ENCODE data around the gene UROC1.

Gene UROC1

DNA sequence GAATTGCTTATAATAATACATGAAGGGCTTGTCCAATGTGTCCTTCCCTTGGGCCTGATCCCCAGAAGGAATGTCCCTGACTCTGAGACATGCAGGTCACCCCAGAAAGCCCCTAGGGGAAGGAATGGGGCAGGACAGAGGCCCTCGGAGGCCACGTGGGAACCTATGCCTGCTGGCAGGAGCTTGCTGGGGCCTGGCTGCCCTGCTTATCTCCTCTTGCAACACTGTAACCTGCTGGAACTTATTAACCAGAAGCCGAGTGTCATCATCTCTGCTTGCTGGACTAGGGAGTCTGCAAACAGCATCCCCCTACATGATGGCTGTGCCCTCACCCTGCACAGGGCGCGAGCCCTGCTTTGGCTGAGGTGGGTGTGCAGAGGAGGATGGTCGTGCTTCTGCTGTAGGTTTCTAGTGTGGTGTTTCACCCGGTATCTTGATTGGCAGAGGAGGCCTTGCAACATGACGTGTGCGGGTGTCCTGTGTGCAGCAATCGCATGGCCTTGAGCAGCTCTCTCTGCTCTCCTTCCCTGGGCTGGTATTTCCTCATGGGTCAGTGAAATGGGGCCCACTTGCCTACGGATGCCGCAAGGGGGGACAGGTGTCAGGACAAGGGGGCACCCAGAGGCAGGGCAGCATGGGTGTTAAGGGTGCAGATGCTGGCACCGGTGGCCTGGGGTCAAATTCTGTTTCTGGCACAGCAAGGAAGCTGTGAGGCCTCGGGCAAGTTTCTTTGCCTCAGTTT lies 11.4 kb upstream of the UROC1 start:
- ChIA-PET POLR2A (interaction anchor here (0.7 kb wide), 1 partner anchor 48 kb away, joined by 3 read pairs; no protein-coding TSS in a partner anchor), CTCF (no interaction called here)
- TF ChIP-seq L3MBTL2 (conservative IDR thresholded peaks at IDR 0.05) (no peak), ARNT (IDR thresholded peaks at IDR 0.05) (no peak), FOXK2 (IDR thresholded peaks at IDR 0.05) (no peak), SUZ12 (IDR thresholded peaks at IDR 0.05) (no peak), FOXM1 (IDR thresholded peaks at IDR 0.05; ENCODE audit: borderline replicate concordance) (no peak), FOXA1 (IDR thresholded peaks at IDR 0.05) (no peak), ZNF384 (IDR thresholded peaks at IDR 0.05) (no peak), BHLHE40 (IDR thresholded peaks at IDR 0.05; ENCODE audit: borderline replicate concordance) (no peak), TARDBP (IDR thresholded peaks at IDR 0.05) (no peak), SP1 (IDR thresholded peaks at IDR 0.05) (no peak), CTBP1 (IDR thresholded peaks at IDR 0.05; ENCODE audit: borderline replicate concordance) (no peak), LEF1 (IDR thresholded peaks at IDR 0.05; ENCODE audit: borderline replicate concordance) (no peak)
- TF ChIP-seq, protein P1, sequence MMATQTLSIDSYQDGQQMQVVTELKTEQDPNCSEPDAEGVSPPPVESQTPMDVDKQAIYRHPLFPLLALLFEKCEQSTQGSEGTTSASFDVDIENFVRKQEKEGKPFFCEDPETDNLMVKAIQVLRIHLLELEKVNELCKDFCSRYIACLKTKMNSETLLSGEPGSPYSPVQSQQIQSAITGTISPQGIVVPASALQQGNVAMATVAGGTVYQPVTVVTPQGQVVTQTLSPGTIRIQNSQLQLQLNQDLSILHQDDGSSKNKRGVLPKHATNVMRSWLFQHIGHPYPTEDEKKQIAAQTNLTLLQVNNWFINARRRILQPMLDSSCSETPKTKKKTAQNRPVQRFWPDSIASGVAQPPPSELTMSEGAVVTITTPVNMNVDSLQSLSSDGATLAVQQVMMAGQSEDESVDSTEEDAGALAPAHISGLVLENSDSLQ (IDR thresholded peaks at IDR 0.05) = no peak
- DNase-seq (ENCODE audit: extremely low spot score) = no peak

DNA sequence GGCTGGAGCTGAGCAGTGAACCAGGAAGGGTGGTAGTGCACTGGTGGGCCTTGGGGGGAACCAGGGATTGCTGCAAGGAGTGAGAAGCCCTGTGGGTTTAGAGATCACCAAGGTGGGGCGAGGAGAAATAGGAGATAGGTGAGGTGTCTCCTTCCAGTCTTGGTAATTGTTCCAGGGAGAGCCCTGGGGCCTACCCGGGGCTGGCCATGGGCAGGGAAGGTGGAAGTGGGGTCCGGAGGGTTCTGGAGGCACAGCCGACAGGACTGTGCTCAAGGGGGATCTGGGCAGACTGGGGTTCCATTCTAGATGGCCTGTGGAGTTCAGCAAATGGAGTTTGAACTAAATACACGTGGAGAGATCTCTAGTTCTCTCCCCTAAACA lies 10.8 kb upstream of the UROC1 start:
- TF ChIP-seq TARDBP (IDR thresholded peaks at IDR 0.05) (no peak), L3MBTL2 (conservative IDR thresholded peaks at IDR 0.05) (no peak), FOXK2 (IDR thresholded peaks at IDR 0.05) (no peak), SUZ12 (IDR thresholded peaks at IDR 0.05) (no peak), HDGF (IDR thresholded peaks at IDR 0.05; ENCODE audit: borderline replicate concordance) (no peak), SP1 (IDR thresholded peaks at IDR 0.05) (no peak), ARNT (IDR thresholded peaks at IDR 0.05) (no peak), LEF1 (IDR thresholded peaks at IDR 0.05; ENCODE audit: borderline replicate concordance) (no peak), FOXM1 (IDR thresholded peaks at IDR 0.05; ENCODE audit: borderline replicate concordance) (no peak), FOXA1 (IDR thresholded peaks at IDR 0.05) (no peak), CTBP1 (IDR thresholded peaks at IDR 0.05; ENCODE audit: borderline replicate concordance) (no peak), ZNF384 (IDR thresholded peaks at IDR 0.05) (no peak), NFRKB (IDR thresholded peaks at IDR 0.05) (no peak), BHLHE40 (IDR thresholded peaks at IDR 0.05; ENCODE audit: borderline replicate concordance) (no peak), ELF4 (IDR thresholded peaks at IDR 0.05) (no peak)
- TF ChIP-seq, protein P1 (IDR thresholded peaks at IDR 0.05) = no peak
- DNase-seq (ENCODE audit: extremely low spot score) = no peak
- CTCF ChIA-PET = no interaction called here
- POLR2A ChIA-PET = interaction anchor here (0.7 kb wide), 1 partner anchor 49 kb away, joined by 3 read pairs; no protein-coding TSS in a partner anchor

DNA sequence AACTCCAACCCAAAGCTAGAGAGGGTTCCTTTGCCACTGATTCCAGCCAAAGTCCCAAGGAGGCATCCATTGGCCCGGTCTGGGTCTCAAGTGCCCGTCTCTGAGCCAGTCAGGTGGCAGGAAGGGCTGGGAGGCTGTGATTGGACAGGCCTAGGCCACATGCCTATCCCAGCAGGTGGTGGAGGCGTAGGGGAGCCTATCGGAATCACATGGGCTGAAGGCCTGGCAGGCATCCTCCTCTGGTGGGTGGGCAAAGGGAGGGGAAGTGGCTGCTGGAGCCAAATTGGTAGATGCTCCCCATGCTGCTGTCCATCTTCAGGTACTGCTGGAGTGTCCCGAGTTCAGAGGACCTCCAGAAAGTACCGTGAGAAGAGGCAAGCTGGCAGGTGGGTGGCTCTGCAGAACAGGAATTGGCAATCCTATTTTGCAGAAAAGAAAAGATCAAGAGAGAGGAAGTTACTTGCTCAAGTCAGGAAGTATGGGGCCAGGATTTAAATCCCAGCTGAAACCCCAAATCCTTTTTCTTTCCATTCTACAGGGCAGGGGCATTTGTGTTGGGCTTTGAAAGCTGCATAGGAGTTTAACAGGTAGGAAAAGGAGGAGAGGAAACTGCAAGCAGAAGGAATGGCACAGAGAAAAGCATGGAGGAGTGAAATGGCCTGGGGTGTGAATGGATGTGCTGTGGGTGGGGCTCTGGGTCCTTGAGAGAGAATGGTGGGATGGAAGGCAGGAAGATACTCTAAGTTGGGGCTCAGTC lies 10.1 kb upstream of the UROC1 start:
- ChIA-PET CTCF (no interaction called here), POLR2A (interaction anchor here (1.2 kb wide), 1 partner anchor 10 kb away, joined by 3 read pairs; no protein-coding TSS in a partner anchor)
- no peak for DNase-seq (ENCODE audit: extremely low spot score)
- no peak for TF ChIP-seq BHLHE40 (IDR thresholded peaks at IDR 0.05; ENCODE audit: borderline replicate concordance)
- TF ChIP-seq TARDBP (IDR thresholded peaks at IDR 0.05) = no peak

DNA sequence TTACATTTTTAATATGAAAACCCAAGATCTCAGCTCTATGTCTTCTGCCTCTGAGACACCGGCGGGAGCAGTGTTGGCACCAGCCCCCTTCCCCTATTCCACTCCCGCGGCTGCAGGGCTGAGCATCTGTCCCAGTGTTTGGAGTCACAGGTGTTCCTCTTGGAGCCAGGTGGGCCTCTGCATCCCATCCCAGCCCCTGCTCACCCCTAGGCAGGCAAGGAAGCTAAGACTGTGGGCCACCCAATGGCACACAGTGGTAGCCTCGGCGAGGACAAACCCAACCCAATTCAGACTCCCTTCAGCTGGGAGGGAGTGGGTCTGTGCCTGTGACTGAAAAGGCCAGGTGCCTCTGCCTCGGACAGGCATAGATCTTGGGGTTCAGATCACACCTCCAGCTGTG lies 9.4 kb upstream of the UROC1 start:
- TF ChIP-seq ARNT (IDR thresholded peaks at IDR 0.05) (no peak), SP1 (IDR thresholded peaks at IDR 0.05) (no peak), FOXK2 (IDR thresholded peaks at IDR 0.05) (no peak), NFRKB (IDR thresholded peaks at IDR 0.05) (no peak), ZNF384 (IDR thresholded peaks at IDR 0.05) (no peak), FOXM1 (IDR thresholded peaks at IDR 0.05; ENCODE audit: borderline replicate concordance) (no peak), ELF4 (IDR thresholded peaks at IDR 0.05) (no peak), BHLHE40 (IDR thresholded peaks at IDR 0.05; ENCODE audit: borderline replicate concordance) (no peak), HDGF (IDR thresholded peaks at IDR 0.05; ENCODE audit: borderline replicate concordance) (no peak), FOXA1 (IDR thresholded peaks at IDR 0.05) (no peak), SUZ12 (IDR thresholded peaks at IDR 0.05) (no peak)
- TF ChIP-seq, protein P1 (IDR thresholded peaks at IDR 0.05) = no peak
- no peak for DNase-seq (ENCODE audit: extremely low spot score)
- POLR2A ChIA-PET = interaction anchor here (1.2 kb wide), 1 partner anchor 11 kb away, joined by 3 read pairs; no protein-coding TSS in a partner anchor
- CTCF ChIA-PET = no interaction called here

DNA sequence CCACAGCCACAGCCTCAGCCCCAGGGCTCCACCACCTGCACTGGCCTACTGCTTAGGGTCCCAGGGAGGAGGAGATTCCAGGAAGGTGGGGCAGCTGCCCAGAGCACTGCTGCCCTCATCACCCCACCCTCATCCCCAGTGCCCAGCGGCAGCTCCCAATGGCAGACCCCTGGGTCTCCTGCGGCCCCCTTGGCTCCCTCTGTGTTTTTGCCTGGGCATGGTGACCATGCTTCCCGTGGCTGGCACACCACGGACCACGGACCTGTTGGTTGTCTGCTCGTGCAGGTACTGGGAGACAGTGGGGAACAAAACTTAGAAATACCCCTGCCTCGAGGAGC lies 9.1 kb upstream of the UROC1 start:
- CTCF ChIA-PET = no interaction called here
- POLR2A ChIA-PET = interaction anchor here (1.2 kb wide), 1 partner anchor 11 kb away, joined by 3 read pairs; no protein-coding TSS in a partner anchor
- DNase-seq (ENCODE audit: extremely low spot score) = no peak
- no peak for TF ChIP-seq ELF4 (IDR thresholded peaks at IDR 0.05)
- TF ChIP-seq, protein P1 (IDR thresholded peaks at IDR 0.05) = no peak
- no peak for TF ChIP-seq CTBP1 (IDR thresholded peaks at IDR 0.05; ENCODE audit: borderline replicate concordance)
- TF ChIP-seq BHLHE40 (IDR thresholded peaks at IDR 0.05; ENCODE audit: borderline replicate concordance) = no peak
- no peak for TF ChIP-seq TARDBP (IDR thresholded peaks at IDR 0.05)
- no peak for TF ChIP-seq FOXA1 (IDR thresholded peaks at IDR 0.05)
- TF ChIP-seq NFRKB (IDR thresholded peaks at IDR 0.05) = no peak
- no peak for TF ChIP-seq L3MBTL2 (conservative IDR thresholded peaks at IDR 0.05)
- no peak for TF ChIP-seq ZNF384 (IDR thresholded peaks at IDR 0.05)
- TF ChIP-seq ARNT (IDR thresholded peaks at IDR 0.05) = no peak
- no peak for TF ChIP-seq LEF1 (IDR thresholded peaks at IDR 0.05; ENCODE audit: borderline replicate concordance)
- TF ChIP-seq FOXK2 (IDR thresholded peaks at IDR 0.05) = no peak
- TF ChIP-seq SP1 (IDR thresholded peaks at IDR 0.05) = no peak
- TF ChIP-seq HDGF (IDR thresholded peaks at IDR 0.05; ENCODE audit: borderline replicate concordance) = no peak
- TF ChIP-seq FOXM1 (IDR thresholded peaks at IDR 0.05; ENCODE audit: borderline replicate concordance) = no peak
- TF ChIP-seq SUZ12 (IDR thresholded peaks at IDR 0.05) = no peak
